ENCODE measurements around the gene TBX5.

The TBX5 gene

DNA sequence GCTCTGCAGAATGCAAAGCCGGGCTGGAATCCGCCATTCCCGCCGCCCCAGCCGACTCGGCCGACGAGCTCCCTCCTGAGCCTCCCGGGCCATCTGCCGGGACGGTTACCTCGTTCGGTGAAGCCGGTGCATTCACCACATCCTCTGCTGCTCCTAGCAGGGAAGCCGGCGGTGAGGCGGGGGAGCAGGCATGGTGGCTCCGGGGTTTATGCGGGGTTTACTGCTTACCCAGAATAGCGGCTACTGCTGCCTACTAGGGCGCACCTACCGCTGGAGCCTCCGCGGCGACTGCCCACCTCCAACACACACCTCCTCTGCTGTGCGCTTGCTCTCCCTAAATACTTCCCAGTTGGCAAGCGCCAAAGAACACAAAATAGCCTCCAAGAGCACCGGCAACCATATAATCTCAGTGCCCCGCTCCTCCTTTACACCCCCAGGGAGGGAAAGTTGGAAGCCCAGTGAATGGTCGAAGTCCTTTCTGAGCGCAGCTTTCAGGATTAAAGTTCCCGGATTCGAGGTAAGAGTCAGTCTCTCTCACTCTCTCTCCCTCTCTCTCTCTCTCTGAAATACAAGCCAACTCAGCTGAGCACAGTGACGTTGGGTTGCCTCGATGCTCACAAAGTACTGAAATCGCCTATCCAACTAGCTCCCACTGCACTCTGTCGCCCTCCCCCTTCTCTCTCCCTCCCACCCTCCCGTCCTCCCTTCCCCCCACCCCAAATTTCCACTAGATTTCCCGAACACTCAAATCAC is at the start of gene TBX5:
Gene TBX5, minus strand, starts transcription at position 626 of the 753 bp plus-strand sequence. CDS start 2,246 bp downstream, outside the sequence.
- no peak for DNase-seq

GRCh38 chr12:114451657-114452056 is 45.7 kb upstream of the TBX5 start:
- no peak for DNase-seq

DNA sequence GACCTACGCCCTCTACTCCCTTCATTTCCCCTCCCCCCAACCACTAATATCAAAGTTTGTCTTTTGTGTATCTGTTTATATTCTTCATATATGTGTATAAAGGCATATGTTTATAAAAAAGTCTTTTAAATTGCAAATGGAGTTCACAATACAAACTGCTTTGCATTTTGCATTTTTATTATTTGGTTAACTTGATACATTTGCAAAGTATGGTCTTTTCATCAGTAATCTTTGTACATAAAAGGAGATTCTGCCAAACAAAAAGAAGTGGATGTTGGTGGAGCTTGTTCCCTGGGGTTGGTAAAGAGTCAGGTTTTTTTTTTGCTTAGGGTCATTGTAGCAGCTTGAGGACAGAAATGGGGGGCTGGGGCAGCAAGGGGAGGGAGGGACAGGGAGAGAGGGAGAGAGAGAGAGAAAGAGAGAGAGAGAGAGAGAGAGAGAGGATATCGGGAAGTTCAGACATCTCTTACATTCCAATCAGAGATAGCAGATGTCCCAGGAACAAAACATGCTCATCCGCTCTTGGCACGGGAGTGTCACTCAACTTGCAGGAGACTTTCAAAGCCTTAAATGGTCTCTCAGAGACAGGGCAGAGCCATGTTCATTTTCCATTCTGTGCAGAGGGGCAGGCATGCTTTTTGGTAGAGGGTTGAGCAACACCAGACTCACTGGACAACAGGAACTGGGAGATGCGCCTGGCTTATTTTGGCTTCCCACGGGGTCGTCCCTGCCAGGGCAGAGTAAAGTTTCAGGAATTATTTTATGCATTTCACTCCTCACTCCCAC is 44.8 kb upstream of the TBX5 start:
- DNase-seq = no peak

DNA sequence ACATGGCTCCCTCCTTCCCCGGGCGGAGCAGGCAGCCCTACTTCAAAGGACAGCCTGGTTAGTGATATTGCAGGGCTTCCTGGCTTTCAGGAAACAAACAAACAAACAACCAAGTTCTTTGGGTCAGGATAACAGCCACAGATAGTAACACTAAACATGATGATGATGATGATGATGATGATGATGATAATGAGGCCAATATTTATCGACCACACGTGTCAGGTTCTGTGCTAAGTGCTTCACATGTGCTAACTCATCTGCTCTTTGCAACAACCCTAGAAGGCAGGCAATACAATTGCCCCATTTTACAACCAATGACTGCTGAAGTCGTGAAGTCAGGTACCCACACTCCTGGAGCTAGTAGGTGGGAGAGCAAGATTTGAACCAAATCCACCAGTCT is 44.1 kb upstream of the TBX5 start:
- no peak for DNase-seq

DNA sequence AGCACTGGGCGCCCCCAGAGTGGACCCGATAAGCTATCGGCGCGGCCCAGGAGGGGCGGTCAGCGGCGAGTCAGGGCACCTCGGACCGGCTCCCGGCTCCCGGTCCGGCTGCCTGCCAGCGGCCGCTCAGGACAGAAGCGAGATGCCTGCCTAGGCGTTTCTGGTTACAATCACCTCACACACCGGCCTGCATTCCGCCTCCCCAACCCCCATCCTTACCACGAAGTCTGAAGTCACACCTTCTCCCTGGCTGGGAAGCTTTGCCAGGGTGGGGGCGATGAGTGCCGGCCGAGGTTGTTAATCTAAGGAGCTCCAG is 42.6 kb upstream of the TBX5 start:
- no peak for DNase-seq

- DNase-seq = no peak
Observed at GRCh38 chr12:114447799-114448617, 42.1 kb upstream of the TBX5 start.

- no peak for DNase-seq
Observed at GRCh38 chr12:114447274-114447716, 41.4 kb upstream of the TBX5 start.

GRCh38 chr12:114445401-114446323 is 39.7 kb upstream of the TBX5 start:
- no peak for DNase-seq

DNA sequence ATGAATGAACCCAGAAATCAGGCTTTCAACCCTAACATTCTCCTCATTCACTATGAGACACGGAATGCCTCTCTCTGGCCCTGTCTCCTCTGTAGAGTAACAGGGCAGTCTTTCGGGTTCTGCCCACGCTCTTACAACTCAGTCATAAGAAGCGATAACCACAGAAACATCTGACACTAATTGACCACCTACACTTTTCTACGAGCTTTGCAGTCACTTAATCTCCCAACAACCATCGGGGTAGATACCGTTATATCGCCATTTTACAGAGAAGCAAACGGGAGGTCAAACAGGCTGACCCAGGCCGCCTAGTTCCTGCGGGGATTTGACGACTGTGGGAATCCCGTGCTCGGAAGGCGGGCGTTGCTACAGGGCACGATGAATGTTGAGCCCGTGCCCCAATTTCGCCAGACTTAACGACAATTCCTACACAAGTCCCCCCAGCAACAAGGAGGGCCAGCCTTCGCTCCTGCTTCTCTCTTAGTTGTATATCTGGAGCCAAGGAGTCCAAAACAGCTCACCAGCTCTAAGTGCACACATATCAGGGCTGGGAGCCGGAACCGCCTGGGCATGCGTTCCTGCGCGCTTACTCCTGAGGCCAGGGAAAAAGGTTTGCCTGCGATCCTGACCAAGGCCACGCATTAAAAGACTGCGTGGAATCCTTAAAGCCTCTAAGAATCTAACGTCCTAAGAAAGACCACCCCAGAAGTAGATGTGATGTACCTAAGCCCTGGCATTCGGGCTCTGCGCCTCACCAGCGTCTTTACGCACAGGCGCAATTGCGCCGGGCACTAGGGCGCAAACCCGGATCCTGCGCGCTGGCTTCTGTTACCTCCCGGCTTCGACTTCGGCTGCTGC is 38.7 kb upstream of the TBX5 start:
- DNase-seq = no peak

- no peak for DNase-seq
Observed at GRCh38 chr12:114443607-114444421, 37.9 kb upstream of the TBX5 start.

DNA sequence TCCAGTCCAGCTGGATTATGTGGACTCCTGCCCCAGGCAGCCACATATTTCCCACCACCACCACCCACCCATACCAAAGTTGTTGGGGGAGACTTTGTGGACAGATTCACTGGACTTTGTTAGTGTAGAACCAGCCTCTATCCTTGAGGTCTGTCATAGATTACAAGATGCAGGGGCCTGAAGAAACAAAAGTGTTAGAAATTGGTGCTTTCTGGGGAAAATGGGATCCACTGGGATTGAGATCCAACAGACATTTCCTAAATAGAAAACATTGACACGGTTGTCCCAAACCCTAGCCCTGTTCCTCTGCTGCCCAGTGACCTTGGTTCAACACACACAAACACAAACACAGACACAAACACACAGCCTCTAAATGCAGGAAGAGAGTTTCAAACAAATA is 36.6 kb upstream of the TBX5 start:
- no peak for DNase-seq

DNA sequence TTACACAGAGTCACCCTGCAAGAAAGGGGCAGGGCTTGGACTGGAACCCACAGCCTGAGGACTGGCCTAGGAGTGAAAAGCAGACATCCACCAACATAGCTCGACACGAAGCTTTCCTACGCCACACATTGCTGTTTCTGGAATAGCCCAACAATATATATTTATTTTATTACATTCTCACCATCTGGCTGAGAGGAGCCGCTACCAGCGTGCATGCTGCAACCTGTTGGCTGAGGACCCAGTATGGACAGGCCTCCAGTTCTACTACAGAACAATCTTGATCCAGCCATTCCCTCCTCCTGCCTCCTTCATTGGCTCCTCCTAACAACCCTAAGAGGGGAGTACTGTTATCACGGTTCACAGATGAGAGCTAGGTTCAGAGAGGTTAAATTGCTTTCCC is 35.6 kb upstream of the TBX5 start:
- no peak for DNase-seq

GRCh38 chr12:114441039-114441383 is 35.1 kb upstream of the TBX5 start:
- no peak for DNase-seq

GRCh38 chr12:114440270-114441038 is 34.5 kb upstream of the TBX5 start:
- DNase-seq = no peak

- DNase-seq = no peak
Observed at GRCh38 chr12:114439817-114440216, 33.9 kb upstream of the TBX5 start.

DNA sequence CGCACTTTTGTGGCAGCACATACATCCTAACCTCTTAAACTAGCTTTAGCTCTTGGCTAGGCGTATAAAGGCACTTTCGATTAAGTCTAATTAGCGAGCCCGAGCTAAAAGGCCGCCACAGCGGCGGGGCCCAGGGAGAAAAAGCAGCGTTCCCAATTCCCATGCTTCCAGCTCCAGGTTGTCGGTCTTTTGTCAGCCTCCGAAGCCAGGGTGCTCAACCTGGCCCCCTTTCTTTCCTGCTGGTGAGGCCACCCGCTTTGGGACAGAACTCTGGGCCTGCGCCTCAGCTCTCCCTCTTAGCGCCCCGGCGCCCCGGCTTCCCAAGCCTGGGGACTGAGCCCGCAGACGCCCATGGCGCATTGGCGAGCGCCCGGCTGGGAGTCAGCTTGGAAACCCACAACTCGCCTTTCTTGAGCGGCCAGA is 33.3 kb upstream of the TBX5 start:
- no peak for DNase-seq

- no peak for DNase-seq
Observed at GRCh38 chr12:114438635-114439256, 32.8 kb upstream of the TBX5 start.

DNA sequence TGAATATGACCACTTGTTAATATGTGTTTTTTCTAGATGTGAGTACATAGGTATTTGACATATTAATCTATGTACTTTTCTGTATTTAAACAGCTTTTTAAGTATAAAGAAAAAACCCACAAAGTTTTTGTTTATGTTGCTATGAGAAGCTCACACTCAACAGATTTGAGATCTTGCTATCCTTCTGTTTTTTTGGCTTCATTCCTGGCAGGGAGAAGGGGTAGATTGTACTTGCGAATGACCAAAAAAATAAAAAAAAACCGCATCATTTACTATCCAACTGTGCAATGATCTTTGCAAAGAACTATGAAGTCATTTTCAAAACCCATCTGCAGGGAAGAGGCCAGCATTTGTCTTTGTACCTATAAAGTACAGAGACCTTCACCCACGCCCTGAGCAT is 28.4 kb upstream of the TBX5 start:
- no peak for DNase-seq

- DNase-seq = no peak
Observed at GRCh38 chr12:114431902-114432301, 26.0 kb upstream of the TBX5 start.
